NCI-H1436 (cell line): Measurements from ENCODE around the gene PIR.

ENCODE experiments used
- DNase-seq: peaks from one replicate; lab custom pipeline; 2025; lab: John Stamatoyannopoulos, UW

Gene PIR

GRCh38 chrX:15483891-15484290, 9.2 kb downstream of the PIR start:
- no peak for DNase-seq

- no peak for DNase-seq
Measured at GRCh38 chrX:15475486-15475885, 17.6 kb downstream of the PIR start.

- DNase-seq = no peak
Measured at GRCh38 chrX:15475021-15475420, 18.1 kb downstream of the PIR start.

- DNase-seq = no peak
Measured at GRCh38 chrX:15474028-15474427, 19.1 kb downstream of the PIR start.

GRCh38 chrX:15472531-15472930, 20.6 kb downstream of the PIR start:
- DNase-seq = no peak

- DNase-seq = peak; percentile 4
Measured at GRCh38 chrX:15471028-15471427, 22.1 kb downstream of the PIR start.

- no peak for DNase-seq
Measured at GRCh38 chrX:15469613-15470012, 23.5 kb downstream of the PIR start.

GRCh38 chrX:15468036-15468435, 25.1 kb downstream of the PIR start:
- no peak for DNase-seq

- DNase-seq = no peak
Measured at GRCh38 chrX:15465896-15466651, 27.1 kb downstream of the PIR start.

GRCh38 chrX:15465347-15465746, 27.8 kb downstream of the PIR start:
- no peak for DNase-seq

- DNase-seq = no peak
Measured at GRCh38 chrX:15464704-15465103, 28.4 kb downstream of the PIR start.

GRCh38 chrX:15451913-15452312, 41.2 kb downstream of the PIR start:
- DNase-seq = no peak

GRCh38 chrX:15448010-15448639, 45.0 kb downstream of the PIR start:
- DNase-seq = no peak

GRCh38 chrX:15441464-15441863, 51.7 kb downstream of the PIR start:
- no peak for DNase-seq

GRCh38 chrX:15438332-15438731, 54.8 kb downstream of the PIR start:
- no peak for DNase-seq

- no peak for DNase-seq
Measured at GRCh38 chrX:15437724-15438123, 55.4 kb downstream of the PIR start.

- no peak for DNase-seq
Measured at GRCh38 chrX:15435836-15436619, 57.1 kb downstream of the PIR start.

- no peak for DNase-seq
Measured at GRCh38 chrX:15434205-15434604, 58.9 kb downstream of the PIR start.

GRCh38 chrX:15430584-15430983, 62.5 kb downstream of the PIR start:
- DNase-seq = no peak

- DNase-seq = no peak
Measured at GRCh38 chrX:15430076-15430475, 63.1 kb downstream of the PIR start.

GRCh38 chrX:15425024-15425423, 68.1 kb downstream of the PIR start:
- DNase-seq = no peak

- no peak for DNase-seq
Measured at GRCh38 chrX:15418707-15419181, 74.4 kb downstream of the PIR start.
